Mucosa of gallbladder (tissue), 1 donor: Measurements from ENCODE around the gene DNAAF1. TPM values are rescaled to one million over a fixed set of nuclear protein-coding genes. Genes with fewer than 3 reads are reported as not detected.
A peak's percentile ranks its signal among the peaks of the same experiment; 100 is the strongest.
"Not testable (repeated sequence)": the region's sequence is repeated elsewhere in the genome, so short reads cannot be mapped to it uniquely, and the experiment has no call there.

Experiments
- DNase-seq: peaks from one replicate; pipeline ENCODE4 v3.0.0-alpha.2; 2020; ENCODE audit warnings: low spot score
- total RNA-seq: library from RNA; stranded (reverse); gene quantifications from one replicate; pipeline ENCODE4 v1.2.1, GENCODE V29; 2021
- donor health status: DM: no; HTN: no; CAD: no.

DNAAF1 gene
- 0.46 TPM for total RNA-seq

DNA sequence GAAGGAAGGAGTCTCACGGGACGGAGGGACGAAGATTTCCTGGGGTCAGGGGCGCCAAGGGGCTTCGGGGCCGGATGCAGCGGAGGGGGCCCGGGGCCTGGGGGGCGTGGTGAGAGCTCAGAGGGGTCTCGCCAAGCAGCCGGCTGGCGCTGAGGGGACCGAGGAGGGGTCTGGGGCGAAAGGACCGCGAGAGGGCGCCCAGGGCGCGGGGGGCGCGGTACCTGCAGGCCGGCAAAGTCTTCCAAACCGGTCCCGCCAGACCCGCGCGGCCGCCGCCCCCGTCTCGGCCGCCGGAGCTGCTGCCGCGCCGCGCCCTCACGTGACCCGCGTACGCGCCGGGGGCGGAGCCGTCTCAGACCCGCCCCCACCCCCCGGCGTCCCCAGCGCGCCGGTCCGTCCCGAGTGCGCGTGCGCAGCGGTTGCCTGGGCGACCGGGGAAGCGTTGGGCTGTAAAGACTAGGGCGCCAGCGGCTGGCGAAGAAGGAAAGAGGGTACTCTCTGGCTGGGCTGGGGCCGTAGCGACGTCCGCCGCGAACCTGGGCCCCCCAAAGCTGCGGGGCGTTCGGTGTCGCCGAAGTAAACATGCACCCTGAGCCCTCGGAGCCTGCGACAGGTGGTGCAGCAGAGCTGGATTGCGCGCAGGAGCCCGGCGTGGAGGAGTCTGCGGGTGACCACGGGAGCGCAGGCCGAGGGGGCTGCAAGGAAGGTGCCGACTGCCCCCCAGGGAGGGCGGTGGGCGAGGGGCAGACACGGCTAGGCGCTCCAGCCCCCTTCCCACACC, at the start of gene DNAAF1, which contains the start of gene HSDL1:
Gene DNAAF1, plus strand, starts transcription at position 450 of the 781 bp plus-strand sequence. Its CDS starts 133 bp downstream, at position 583.
Gene HSDL1, minus strand, starts transcription at position 319 of the 781 bp plus-strand sequence. CDS start 13,856 bp downstream, outside the sequence.
- peak; percentile 93 for DNase-seq

DNA sequence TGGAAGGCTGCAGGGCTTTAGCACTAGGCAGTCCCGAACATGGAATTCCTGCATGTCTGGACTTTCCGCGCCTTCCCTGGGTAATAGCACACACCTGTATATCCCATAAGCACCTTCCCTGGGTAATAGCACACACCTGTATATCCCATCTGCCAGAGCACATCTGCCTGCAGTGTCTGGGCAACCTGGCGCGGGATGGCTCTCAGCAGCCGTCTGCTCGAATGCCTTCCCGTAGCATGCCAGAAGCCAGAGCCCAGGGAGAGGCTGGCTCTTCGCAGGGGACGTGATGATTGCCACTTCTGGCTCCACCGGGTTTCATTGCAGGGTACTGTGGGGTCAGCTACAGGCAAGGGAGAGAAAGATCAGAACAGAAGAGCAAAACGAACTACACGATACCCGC, 49.6 kb upstream of the DNAAF1 start:
- DNase-seq: no peak

DNA sequence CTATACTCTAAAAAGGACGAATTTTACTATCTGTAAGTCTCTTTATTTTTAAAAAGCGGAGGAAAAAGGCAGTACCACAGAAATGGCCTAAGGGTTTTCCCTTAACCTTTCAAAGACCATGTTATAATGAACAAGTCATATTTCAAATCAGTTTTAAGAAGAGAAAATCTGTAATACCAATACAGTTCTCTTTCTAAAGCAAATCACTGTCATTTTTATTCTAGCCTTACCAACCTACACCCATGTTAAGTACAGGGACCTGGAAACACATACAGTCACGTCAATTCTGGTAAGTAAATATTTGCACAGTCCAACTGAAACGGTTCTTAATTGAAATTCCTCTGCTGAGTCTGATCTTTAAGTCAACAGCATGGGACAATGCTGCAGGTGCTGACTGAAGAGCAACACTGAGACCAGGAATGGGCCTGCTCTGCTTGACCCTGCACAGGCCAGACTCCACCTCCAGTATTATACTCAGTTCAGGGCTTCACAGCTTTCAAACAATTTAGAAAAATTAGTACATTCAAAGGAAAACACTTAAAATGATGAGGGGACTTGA, 48.6 kb upstream of the DNAAF1 start:
- no peak for DNase-seq

DNA sequence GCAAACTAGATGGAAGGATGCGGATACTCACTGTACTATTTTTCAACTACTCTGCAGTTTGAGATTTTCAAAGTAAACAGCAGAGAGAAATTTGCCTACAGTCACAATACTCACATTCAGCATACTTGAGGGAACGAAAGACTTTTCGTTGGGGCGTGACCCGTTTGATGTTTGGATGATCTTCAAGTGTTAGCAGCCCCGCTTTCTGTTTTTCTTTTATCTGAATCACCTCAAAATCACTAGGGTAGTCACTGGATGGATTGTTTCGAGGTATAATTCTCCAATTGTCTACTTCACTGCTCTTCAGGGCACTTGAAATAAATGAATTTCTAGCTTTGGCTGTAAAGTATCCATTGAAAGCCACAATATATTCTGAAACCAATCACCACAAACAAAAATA, 46.2 kb upstream of the DNAAF1 start:
- no peak for DNase-seq

DNA sequence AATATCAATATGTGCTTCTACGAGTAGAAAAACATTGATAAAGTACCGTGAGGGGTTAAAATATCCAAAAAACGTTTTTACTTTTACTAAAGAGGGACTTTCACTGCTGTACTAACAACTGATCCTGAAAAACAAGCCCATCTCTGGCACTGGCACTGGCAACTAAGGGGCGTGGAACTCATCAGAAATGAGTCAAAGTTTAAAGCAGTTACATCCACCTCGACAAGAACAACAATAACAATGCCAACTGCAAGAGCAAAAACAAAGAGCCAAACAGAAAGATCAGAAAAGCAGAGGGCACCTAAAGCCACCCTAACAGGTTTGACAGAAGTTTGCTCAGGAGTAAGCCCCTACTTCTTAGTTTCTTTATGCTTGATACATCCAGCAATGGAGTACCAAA, 41.4 kb upstream of the DNAAF1 start:
- DNase-seq: no peak

DNA sequence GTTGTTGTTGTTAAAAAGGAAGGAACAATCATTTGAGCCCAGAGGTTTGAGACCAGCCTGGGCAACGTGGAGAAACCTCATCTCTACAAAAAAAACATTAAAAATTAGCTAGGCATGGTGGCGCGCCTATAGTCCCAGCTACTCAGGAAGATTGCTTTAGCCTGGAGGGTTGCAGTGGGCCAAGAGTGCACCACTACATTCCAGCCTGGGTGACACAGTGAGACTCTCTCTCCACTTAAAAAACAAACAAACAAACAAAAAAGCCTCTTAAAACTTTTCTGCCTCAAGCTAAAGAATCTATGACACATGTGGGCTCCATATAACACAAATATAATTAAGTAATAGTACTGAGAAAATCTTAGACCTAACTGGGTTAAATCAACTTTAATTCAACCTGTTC, 40.9 kb upstream of the DNAAF1 start:
- no peak for DNase-seq

DNA sequence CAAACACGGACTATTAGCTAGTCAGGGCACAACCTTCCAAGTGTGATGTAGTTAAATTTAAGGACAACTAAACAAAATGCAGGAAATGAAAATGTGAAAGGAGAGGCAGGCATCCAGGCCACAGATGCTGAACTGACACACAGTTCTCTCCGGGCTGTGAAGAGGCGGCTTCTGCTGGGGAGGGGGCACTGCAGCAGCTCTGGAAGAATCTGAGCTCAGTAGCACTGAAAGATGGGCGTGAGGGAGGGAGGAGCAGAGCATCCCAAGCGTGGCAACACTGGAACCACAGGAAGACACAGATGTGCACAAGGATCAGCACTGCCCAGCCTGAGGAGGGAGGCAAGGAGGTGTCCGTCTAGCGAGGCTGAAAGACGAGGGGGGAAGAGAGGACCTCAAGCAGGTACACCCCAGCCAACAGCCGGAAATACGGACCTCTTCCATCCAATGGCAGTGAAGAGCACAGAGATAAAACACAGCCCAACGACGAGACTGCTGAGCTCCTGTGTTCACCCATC, 39.8 kb upstream of the DNAAF1 start:
- no peak for DNase-seq

DNA sequence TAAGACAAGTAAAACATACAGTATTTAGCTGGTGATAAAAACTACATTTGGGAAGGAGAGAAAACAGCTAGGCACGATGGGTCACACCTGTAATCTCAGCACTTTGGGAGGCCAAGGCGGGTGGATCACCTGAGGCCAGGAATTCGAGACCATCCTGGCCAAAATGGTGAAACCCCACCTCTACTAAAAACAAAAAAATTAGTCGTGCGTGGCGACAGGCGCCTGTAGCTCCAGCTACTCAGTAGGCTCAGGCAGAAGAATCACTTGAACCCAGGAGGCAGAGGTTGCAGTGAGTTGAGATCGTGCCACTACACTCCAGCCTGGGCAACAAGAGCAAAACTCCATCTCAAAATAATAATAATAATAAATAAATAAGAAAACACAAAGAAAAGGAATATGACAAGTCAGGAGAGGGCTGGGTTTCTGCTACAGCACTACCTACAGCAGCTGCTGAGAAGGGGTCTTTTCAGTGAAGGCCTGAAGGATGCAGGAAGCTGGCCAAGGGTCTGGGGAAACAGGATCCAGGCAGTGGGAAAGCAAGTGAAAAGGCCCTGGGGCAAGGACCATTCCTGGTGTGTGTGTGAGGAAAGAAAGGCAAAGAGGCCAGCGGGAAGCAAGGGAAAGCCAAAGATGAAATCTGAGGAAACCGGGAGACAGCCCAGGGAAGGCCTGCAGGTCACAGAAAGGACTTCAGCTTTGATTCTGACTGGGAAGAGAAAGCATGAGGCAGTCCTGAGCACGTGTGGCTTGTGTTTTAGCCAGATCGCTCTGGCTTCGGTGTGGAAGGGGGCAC, 39.0 kb upstream of the DNAAF1 start:
- no peak for DNase-seq

DNA sequence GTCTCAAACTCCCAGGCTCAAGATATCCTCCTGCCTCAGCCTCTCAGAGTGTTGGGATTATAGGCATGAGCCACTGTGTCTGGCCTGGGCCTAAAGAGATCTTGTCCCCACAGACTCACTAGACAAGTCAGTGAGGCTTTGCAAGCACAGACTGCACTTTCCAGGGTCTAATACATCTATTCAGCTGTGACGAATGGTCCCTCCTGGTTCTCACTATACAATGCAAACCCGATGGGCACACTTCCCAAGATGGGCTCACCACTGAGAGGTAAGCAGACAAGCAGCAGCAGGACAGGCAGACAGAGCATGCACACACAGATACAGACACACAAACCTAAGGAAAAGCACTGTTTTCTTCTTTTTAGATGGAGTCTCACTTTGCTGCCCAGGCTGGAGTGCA, 37.2 kb upstream of the DNAAF1 start:
- DNase-seq: no peak

DNA sequence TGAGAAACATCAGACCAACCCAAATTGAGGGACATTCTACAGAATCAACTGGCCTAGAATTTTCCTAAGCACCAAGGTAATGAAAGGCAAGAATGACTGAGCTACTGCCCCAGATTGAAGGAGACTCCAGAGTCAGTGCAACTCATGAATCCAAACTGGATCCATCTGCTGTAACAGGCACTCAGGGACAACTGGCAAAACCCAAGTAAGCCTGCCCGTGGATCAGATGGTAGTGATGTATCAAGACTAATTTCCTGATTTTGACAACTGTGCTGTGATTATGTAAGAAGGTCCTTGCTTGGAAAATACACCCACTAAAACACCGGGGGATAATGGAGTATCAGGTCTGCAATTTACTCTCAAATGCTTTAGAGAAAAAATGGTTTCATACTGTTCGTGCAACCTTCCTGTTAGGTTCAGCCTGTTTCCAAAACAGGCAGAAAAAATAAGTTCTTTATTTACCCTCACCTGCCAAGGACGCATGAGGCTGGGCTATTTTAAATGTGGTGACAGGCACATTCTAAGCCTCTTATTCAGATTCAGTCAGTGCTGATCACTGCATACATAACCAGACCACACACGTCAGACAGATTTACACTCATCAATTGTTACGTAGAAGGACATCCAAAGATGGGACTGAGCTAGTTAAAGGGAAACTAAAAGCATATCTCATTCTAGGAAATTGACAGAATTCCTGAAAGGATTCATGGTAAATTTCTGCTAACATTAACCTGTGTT, 35.3 kb upstream of the DNAAF1 start:
- no peak for DNase-seq

DNA sequence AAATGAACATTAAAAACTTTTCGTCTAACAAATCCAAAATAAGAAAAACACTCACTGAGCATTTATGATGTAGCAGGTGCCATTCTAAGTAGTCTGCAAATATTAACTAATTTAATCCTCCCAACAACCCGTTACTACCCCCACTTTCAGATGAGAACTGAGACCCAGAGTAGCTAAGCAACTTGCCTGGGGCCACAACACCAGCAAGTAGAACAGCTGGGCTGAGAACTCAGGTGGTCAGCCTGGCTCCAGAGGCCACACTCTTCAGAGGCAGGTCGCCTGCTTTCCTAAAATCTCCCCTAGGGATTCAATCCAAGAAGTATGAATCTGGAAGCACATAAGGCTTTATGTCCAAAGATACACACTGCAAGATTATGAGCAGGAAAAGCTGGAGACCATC, 34.6 kb upstream of the DNAAF1 start:
- no peak for DNase-seq

DNA sequence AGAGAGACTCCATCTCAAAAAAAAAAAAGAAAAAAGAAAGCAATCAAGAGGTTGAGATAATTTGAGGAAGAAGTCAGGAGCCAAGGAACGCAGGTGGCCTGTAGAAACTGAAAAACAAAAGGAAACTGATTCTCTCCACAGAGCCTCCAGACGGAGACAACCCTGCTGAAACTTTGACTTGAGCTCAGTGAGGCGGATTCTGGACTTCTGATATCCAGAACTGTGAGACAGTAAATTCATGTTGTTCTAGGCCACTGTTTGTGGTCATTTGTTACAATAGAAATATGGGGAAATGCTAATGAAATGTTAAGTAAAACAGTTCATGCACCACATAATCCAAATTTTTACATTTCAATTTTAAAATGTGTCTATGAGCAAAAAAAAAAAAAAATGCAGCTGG, 33.6 kb upstream of the DNAAF1 start:
- DNase-seq: no peak

DNA sequence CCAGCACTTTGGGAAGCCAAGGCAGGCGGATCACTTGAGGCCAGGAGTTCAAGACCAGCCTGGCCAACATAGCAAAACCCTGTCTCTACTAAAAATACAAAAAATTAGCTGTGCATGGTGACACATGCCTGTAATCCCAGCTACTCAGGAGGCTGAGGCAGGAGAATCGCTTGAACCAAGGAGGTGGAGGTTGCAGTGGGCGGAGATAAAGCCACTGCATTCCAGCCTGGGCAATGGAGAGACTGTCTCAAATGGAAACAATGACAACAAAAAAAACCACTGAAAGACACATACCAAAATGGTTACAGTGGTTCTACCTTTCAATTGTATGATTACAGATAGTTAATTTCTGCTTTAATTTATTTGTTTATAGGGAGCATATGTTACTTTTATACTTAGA, 33.2 kb upstream of the DNAAF1 start:
- DNase-seq: not testable (repeated sequence)

DNA sequence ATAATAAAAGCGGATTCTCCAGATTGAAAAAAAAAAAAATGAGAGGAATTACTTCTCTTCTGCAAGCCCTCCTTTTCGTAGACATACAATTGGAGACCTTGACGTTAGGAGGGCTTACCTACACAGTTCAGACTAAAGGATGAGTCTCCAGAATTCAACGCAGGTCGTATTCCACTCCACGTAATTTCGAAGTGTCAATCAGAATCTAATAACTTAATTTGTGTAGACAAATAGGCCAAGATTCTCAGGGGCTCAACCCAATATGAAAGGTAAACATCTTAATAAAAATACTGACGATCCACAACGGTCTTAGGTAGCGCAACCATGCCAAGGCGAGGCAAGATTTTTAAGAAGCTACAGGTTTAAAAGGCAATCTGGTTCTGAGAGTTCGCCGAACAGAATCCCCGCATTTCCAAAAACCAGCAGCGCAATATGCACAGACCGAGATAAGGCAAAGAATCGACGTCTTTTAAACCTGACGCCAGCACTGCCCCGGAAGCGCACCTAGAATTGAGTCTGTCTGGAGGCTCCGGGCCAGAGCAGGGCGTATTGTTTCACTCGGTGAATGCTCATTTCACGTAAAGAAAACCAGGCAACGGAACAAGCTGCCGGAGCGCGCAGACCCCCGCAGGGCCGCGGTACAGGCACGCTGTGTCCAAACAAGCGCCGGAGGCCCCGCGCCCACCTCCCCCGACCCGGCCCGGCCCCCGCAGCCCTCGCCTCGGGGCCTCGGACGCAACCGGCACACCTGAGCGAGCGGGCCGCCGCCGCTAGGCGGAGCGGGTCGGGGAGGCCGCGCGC, 29.0 kb upstream of the DNAAF1 start:
- DNase-seq: peak; percentile 49

DNA sequence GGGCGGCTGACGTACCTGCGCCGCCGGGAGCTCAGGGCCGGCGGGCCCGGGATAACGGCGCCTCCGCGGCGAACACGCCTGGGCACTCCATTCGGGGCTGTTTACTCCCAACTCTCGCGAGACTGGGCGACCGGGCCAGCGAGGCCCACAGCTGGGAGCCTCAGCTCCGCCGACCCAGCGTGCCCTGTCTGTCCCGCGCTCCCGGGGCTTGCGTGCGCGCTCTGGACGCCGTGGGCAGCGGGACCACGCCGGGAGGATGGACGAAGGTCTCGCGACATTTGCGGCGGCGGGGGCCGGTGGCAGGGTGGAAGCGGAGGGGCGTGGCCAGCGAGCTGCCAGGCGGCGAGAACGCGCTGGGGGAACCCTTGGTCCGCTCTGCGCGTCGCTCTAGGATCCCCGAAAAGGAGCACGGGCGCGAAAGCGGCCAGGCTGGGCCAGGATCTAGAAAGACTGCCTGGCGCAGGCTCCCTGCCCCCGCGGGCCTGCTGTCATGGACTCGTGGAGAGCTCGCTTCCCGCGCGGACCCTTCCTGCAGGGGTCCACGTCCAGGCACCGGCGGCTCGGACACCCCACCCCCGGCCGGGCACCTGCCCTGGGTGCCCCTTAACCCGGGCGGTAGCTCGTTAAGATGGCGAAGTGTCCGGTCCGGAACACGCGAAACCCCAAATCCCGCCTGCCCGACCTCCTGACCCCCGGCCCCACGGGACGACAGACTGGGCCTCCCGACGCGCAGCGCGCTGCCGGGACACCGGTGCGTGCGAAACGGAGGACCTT, 28.2 kb upstream of the DNAAF1 start, which contains the start of gene MBTPS1:
Gene MBTPS1, minus strand, starts transcription at position 223 of the 774 bp plus-strand sequence. CDS start 15,159 bp downstream, outside the sequence.
- peak; percentile 99 for DNase-seq

DNA sequence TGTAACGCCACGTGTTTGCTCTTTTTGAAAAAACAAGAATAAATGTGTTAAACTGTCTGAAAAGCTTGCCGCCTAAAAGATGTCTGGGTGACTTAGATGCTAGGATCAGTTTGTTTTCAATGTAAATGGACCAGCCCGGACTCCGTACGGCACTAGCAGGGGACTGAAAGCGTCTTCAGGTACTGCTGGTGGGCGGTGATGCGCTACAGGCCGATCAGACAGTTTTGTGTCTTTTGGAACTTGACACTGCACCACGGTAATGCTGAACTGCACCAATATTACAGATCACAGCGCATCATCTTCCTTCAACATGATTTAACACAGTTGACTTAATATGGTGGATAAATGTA, 27.6 kb upstream of the DNAAF1 start:
- no peak for DNase-seq

DNA sequence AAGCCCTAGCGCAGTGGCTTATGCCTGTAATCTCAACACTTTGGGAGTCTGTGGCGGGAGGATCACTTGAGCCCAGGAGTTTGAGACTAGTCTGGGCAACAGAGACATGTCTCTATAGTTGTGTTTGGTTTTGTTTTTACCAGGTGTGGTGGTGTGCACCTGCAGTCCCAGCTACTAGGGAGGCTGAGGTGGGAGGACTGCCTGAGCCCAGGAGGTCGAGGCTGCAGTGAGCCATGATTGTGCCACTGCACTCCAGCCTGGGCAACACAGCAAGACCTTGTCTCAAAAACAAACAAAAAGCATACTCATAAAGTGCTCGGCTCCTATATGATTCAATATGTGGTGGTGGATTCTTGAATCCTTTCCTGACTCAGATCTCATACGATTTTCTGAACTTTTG, 26.8 kb upstream of the DNAAF1 start:
- DNase-seq: not testable (repeated sequence)

DNA sequence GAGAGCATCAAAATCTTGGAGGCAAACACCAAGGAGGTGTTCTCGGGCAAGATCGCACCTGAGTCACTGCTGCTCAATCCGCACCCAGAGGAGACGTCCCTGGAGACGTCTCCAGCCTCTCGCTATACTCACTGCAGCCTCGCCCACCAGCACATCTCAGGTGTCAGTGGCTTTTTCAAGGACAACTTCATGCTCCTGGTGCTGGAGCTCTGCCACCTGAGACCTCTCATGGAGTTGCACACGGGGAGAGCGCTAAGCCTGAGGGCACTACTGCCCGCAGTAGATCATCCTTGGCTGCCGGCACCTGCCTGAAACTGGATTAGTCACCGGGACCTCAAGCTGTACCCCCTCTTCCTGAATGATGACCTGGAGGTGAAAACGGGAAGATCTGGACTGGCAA, 25.7 kb upstream of the DNAAF1 start:
- no peak for DNase-seq

DNA sequence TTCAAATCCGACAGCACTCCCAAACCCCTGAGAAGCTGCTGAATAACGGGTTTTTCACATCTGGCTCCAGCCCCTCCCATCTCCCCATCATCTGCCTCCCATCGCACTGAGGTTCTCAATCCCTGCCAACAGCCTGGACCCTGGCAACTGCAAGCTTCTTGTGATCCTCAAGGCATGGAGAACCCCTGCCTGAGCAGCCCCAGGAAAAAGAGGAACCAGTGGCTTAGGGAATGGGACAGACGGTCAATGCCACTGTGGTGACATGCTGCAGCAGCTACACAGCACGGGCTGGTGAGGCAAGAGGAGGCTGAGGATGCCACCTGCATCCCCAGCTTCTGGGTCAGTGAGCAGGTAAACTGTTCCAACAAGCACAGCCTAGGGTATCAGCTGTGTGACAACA, 25.1 kb upstream of the DNAAF1 start:
- no peak for DNase-seq

DNA sequence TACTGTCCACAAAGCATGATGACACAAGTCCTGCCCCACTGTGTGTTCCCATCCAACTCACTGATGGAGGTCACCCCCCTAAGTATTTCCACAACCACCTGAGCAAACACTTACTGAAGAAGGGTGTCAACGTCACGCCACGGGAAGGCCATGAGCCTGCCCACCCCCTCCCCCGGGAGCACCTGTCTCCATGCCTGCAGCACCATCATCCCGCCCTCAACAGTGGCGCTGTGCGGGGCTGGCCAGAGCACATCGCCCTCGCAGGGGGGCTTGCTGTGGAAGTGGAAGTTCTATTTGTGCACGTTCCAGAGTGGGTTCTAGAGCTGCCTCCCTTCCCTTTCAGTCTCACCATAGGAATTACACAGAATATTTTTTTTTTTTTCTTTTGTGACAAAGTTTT, 24.1 kb upstream of the DNAAF1 start:
- no peak for DNase-seq
